DOHH2 (cell line): ENCODE measurements around the gene ARHGDIA.

Source experiments
- H3F3A ChIP-seq: fragments of 200-600 bp; sonication (generic), shearing (Covaris generic); 2 replicates; pipeline ENCODE4 v1.6.0; 2016; ENCODE audit warnings: antibody characterized with exemption, mild to moderate bottlenecking; ENCODE audit not compliant: control insufficient read depth, insufficient read depth
- H3K27ac ChIP-seq: fragments of 200-600 bp; sonication (generic); 2 replicates; pipeline ENCODE4 v1.5.1; 2014; ENCODE audit warnings: low read depth, mild to moderate bottlenecking, low read length, moderate library complexity
- H3K27me3 ChIP-seq: fragments of 200-600 bp; sonication (generic); 2 replicates; pipeline ENCODE4 v1.6.1; 2014; ENCODE audit warnings: mild to moderate bottlenecking, low read length, mixed read lengths; ENCODE audit not compliant: control insufficient read depth
- H3K36me3 ChIP-seq: fragments of 200-600 bp; sonication (generic); 2 replicates; pipeline ENCODE4 v1.6.1; 2014; ENCODE audit warnings: mild to moderate bottlenecking, low read length, moderate library complexity, mixed read lengths; ENCODE audit not compliant: control insufficient read depth
- H3K4me1 ChIP-seq: fragments of 200-600 bp; sonication (generic); 2 replicates; pipeline ENCODE4 v1.6.1; 2014; ENCODE audit warnings: mild to moderate bottlenecking, low read length, mixed read lengths; ENCODE audit not compliant: control insufficient read depth
- H3K4me2 ChIP-seq: fragments of 200-600 bp; sonication (generic); 2 replicates; pipeline ENCODE4 v1.6.0; 2014; ENCODE audit warnings: mild to moderate bottlenecking, low read length, moderate library complexity
- H3K4me3 ChIP-seq: fragments of 200-600 bp; sonication (generic); 2 replicates; pipeline ENCODE4 v1.5.1; 2014; ENCODE audit warnings: mild to moderate bottlenecking, low read length, mixed read lengths
- H3K79me2 ChIP-seq: fragments of 200-600 bp; sonication (generic); 2 replicates; pipeline ENCODE4 v1.6.1; 2014; ENCODE audit warnings: mild to moderate bottlenecking, low read length, mixed read lengths; ENCODE audit not compliant: control insufficient read depth
- H3K9me2 ChIP-seq: fragments of 200-600 bp; sonication (generic); replicated peaks from 2 replicates; pipeline ENCODE4 v1.6.1; 2014; ENCODE audit warnings: mild to moderate bottlenecking, low read length, mixed read lengths; ENCODE audit not compliant: control insufficient read depth
- H3K9me3 ChIP-seq: fragments of 200-600 bp; sonication (generic); 2 replicates; pipeline ENCODE4 v1.6.1; 2014; ENCODE audit warnings: antibody characterized with exemption, low read length, mixed read lengths; ENCODE audit not compliant: control insufficient read depth, insufficient read depth
- H4K20me1 ChIP-seq: fragments of 200-600 bp; sonication (generic); 2 replicates; pipeline ENCODE4 v1.6.0; 2014; ENCODE audit warnings: low read depth, mild to moderate bottlenecking, antibody characterized with exemption, low read length, moderate library complexity; ENCODE audit not compliant: control insufficient read depth, insufficient read depth
- EZH2phosphoT487 ChIP-seq: fragments of 200-600 bp; sonication (generic); IDR thresholded peaks from 2 replicates; pipeline ENCODE4 v1.6.1; 2017; ENCODE audit warnings: borderline replicate concordance, mild to moderate bottlenecking, antibody characterized with exemption, low read length, moderate library complexity, mixed read lengths
- TF ChIP-seq, protein P1 (sequence below): fragments of 200-600 bp; sonication (generic); IDR thresholded peaks from one replicate; pipeline ENCODE4 v1.5.1; 2014; ENCODE audit warnings: antibody characterized with exemption, mild to moderate bottlenecking, low read depth, low read length; ENCODE audit not compliant: poor library complexity, severe bottlenecking

The ARHGDIA gene

DNA sequence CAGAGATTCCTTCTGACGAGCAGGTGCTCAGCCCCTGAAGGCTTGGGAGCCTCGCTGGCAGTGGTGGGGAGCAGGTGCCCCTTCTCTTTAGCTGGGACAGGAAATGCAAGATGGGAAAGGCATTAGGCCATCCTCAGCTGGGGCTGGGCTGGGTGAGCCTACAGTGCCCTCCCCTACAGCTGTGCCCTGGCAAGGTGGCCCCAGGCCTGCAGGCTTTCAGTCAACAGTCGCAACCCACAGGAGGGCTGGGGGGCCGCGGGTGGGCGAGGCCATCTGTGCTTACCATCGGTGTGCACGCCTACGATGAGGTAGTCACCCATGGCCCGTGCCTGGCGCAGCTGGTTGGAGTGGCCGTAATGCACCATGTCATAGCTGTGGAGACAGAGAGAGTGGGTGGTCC, 38.1 kb upstream of the ARHGDIA start:
- Histone ChIP-seq H4K20me1 (peaks cover 2% of the 10 kb centered on the region; the same call in 1 of the 2 replicates), H3K4me1 (peaks cover 17% of the 10 kb centered on the region), H3K27ac (no peak overlapping the region), H3K9me2 (no peaks in the 10 kb centered on the region), H3K79me2 (peaks cover 17% of the 10 kb centered on the region), H3K4me3 (no peak overlapping the region), H3F3A (peaks cover 10% of the 10 kb centered on the region), H3K9me3 (no peaks in the 10 kb centered on the region), H3K4me2 (peak overlapping the region; percentile 93; the same call in 1 of the 2 replicates), H3K36me3 (peaks cover 71% of the 10 kb centered on the region), H3K27me3 (no peaks in the 10 kb centered on the region)
- no peak for TF ChIP-seq EZH2phosphoT487
- TF ChIP-seq, protein P1, sequence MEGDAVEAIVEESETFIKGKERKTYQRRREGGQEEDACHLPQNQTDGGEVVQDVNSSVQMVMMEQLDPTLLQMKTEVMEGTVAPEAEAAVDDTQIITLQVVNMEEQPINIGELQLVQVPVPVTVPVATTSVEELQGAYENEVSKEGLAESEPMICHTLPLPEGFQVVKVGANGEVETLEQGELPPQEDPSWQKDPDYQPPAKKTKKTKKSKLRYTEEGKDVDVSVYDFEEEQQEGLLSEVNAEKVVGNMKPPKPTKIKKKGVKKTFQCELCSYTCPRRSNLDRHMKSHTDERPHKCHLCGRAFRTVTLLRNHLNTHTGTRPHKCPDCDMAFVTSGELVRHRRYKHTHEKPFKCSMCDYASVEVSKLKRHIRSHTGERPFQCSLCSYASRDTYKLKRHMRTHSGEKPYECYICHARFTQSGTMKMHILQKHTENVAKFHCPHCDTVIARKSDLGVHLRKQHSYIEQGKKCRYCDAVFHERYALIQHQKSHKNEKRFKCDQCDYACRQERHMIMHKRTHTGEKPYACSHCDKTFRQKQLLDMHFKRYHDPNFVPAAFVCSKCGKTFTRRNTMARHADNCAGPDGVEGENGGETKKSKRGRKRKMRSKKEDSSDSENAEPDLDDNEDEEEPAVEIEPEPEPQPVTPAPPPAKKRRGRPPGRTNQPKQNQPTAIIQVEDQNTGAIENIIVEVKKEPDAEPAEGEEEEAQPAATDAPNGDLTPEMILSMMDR: no peak

- no peak overlapping the region for H3K27ac ChIP-seq
- H3K9me3 ChIP-seq: no peaks in the 10 kb centered on the region
- H3K4me3 ChIP-seq: no peak overlapping the region
- no peak overlapping the region for H3K4me2 ChIP-seq
- H3K79me2 ChIP-seq: peaks cover 17% of the 10 kb centered on the region
- H3K4me1 ChIP-seq: peaks cover 17% of the 10 kb centered on the region
- H4K20me1 ChIP-seq: no peaks in the 10 kb centered on the region; the same call in 1 of the 2 replicates
- H3K9me2 ChIP-seq: no peaks in the 10 kb centered on the region
- no peak for TF ChIP-seq EZH2phosphoT487
- TF ChIP-seq, protein P1: no peak
- H3K27me3 ChIP-seq: no peaks in the 10 kb centered on the region
- peaks cover 71% of the 10 kb centered on the region for H3K36me3 ChIP-seq
- H3F3A ChIP-seq: peaks cover 10% of the 10 kb centered on the region
Measured at GRCh38 chr17:81908793-81909192, 37.7 kb upstream of the ARHGDIA start.

DNA sequence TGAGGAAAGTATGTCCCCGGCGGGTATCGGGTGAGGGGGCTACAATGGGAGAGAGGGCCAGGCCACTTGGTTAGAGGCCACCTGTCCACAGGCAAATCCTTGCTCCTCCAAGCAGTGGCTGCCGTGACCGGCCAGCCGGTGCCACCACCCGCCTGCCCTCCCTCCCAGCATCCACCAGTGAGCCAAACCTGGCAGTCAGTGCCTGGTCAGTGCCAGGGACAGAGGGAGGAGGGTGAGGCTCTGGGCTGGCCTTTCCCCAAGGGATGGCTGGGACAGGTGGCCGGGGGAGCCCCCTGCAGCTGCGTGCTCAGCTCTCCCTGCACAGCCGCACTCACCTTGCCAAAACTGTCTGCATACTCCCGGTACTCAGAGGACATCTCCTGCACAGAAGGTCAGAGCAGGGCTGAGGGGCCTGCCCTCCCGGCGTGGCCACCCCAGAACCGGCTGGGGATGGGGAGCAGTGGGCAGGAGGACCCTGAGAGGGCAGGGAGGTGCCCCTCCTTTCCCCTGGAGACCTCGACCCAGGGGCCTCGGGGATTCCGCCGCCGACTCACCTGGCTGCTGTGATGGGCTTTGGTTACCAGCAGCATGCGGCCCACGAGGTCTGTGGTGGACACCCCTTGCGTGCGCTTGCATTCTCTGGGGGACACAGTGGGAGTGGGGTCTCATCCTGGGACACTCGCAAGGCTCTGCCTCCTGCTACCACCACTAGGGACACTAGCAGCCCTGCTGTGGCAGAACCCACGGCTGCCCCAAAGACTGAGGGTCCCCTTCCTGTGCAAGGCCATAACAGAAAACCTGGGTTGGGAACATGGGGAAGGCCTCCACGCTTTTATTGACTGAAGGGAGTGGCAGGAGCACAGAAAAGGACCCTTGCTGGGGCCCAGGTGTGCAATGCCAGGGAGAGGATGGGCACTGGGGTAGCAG, 36.3 kb upstream of the ARHGDIA start:
- Histone ChIP-seq H3K27me3 (no peaks in the 10 kb centered on the region), H4K20me1 (no peaks in the 10 kb centered on the region; the same call in 1 of the 2 replicates), H3F3A (peaks cover 6% of the 10 kb centered on the region; the same call in 1 of the 2 replicates), H3K4me1 (peaks cover 17% of the 10 kb centered on the region), H3K4me2 (no peak overlapping the region), H3K9me3 (no peaks in the 10 kb centered on the region), H3K36me3 (peaks cover 63% of the 10 kb centered on the region), H3K79me2 (peaks cover 17% of the 10 kb centered on the region), H3K4me3 (no peak overlapping the region), H3K27ac (no peak overlapping the region), H3K9me2 (no peaks in the 10 kb centered on the region)
- TF ChIP-seq, protein P1: peak; percentile 37
- no peak for TF ChIP-seq EZH2phosphoT487
